ENCODE data around the gene VASH2.

Gene VASH2

GRCh38 chr1:212933815-212934471 is 16.4 kb upstream of the VASH2 start:
- DNase-seq, result no peak

- no peak for DNase-seq
Measured at GRCh38 chr1:212935387-212935981, 14.9 kb upstream of the VASH2 start.

DNA sequence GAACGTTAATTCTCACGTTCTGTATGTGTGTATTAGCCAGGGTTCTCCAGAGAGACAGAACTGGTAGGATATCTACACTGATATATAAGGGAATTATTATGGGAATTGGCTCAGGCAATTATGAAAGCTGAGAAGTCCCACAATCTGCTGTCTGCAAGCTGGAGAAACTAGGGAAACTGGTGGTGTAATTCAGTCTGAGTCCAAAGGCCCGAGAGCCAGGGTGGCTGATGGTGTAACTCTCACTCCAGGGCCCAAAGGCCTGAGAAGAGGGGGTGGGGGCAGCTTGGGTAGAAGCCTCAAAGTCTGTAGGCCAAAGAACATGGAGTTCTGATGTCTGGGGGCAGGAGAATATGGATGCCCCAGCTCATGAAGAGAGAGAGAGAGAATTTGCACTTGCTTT is 13.3 kb upstream of the VASH2 start:
- DNase-seq, result no peak

DNA sequence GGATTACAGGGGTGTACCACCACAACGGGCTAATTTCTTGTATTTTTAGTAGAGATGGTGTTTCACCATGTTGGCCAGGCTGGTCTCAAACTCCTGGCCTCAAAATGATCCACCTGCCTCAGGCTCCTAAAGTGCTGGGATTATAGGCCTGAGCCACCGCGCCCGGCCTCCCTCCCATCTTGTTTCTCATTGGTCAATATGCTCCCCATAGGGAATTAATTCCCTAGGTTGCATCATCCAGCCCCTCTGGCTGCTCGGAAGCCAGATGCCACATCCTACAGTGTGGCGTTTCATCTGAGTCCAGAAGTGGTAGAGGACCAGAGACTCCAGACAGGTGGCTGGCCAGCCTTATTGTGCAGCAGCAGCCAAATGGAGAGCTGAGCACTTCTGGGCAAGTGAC is 11.5 kb upstream of the VASH2 start:
- no peak for DNase-seq

GRCh38 chr1:212941452-212941851 is 8.9 kb upstream of the VASH2 start:
- DNase-seq, result no peak

GRCh38 chr1:212942679-212943392 is 7.5 kb upstream of the VASH2 start:
- DNase-seq, result no peak

DNA sequence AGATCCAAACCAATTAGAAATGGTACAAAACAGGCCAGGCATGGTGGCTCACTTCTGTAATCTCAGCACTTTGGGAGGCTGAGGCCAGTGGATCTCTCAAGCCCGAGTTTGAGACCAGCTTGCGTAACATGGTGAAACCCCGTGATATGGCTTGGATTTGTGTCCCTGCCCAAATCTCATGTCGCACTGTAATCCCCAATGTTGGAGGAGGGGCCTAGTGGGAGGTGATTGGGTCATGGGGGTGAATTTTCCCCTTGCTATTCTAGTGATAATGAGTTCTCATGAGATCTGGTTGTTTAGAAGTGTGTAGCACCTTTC is 7.0 kb upstream of the VASH2 start:
- DNase-seq, result no peak

- DNase-seq, result no peak
Measured at GRCh38 chr1:212944229-212944901, 6.0 kb upstream of the VASH2 start.

GRCh38 chr1:212945056-212945455 is 5.3 kb upstream of the VASH2 start:
- no peak for DNase-seq

- no peak for DNase-seq
Measured at GRCh38 chr1:212945463-212946160, 4.7 kb upstream of the VASH2 start.

GRCh38 chr1:212946872-212947271 is 3.5 kb upstream of the VASH2 start:
- no peak for DNase-seq

DNA sequence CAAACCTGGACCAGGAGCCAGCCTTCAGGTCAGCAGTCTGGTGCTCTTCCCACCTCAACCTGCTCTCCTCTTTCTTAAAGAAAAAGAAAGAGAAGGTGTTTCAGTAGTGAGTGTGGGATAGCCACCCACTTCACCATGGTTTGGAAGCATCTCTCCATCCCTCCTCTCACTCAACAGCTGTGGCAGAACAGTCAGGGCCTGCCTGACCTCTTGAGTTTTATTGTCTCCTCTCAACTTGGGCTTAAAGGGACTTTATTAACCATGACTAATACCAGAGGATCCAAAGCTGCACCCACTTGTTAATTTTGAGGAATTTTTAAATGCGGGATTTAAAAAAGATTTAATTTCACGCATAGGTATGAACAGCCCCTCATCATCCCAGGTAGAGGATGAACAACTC is 570 bp upstream of the VASH2 start:
- DNase-seq, result no peak

- DNase-seq, result no peak
Measured at GRCh38 chr1:212951126-212951946, 995 bp downstream of the VASH2 start.

DNA sequence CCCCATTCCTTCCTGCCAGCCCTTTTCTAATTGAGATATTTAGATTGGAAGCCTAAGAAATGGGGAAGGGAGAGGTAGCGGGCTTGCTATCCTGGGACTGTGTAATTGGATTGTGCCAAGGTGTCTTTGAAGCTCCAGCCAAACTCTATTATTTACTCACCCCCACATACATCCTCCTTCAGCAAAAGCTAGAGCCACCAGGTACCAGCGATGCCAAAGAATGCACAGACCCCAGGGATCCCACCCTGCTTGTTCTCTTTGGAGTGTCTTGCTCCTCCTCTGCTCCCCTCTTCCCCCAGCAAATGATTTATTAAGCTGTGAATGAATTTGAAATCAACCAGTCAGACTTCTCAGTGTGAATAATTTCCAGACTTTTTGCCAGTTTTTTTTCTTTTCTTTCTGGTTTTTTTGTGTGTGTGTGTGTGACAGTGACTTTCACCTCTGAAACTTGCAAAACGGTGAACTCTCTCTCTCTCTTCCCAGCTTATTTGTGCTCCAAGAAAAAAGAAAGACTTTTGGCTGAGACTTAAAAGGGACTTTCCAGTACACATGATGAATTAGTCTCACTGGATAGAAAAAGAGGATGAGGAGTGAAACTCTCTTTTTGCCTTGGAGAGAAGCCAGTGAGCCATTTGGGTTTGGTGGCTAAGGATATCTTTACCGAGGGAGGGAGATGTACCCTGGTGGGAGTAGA is 1.8 kb downstream of the VASH2 start:
- no peak for DNase-seq

GRCh38 chr1:212952641-212952976 is 2.3 kb downstream of the VASH2 start:
- DNase-seq, result no peak

DNA sequence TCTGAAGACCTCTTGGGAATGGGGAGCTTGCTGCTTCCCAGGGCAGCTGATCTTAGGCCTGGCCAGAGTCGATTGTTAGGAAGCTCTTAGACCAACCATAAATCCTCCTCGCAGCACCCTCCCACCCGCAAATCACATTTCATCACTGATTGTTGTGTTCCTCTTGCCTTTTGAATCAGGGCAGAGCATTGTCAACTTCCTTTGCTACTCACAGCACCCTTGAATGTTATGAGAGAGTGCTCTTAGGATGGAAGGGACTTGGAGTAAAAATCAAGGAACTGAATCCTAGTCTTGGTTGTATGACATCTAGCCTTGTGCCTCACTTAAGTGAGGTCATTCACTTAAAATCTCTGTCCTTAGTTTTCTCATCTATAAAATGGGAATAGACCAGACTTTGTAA is 3.0 kb downstream of the VASH2 start:
- no peak for DNase-seq

DNA sequence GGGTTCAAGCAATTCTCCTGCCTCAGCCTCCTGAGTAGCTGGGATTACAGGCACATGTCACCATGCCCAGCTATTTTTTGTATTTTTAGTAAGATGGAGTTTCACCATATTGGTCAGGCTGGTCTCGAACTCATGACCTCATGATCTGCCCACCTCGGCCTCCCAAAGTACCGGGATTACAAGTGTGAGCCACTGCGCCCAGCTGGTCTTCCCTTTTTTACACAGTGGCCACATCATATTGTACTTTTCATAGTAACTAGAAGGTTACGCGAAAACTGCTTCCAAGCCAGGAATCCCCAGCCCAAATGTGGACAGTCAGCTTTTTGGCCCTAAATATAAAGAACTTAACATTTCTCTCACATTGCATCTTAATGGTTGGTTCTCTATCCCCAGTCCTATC is 4.2 kb downstream of the VASH2 start:
- DNase-seq, result no peak

- no peak for DNase-seq
Measured at GRCh38 chr1:212955098-212955497, 4.8 kb downstream of the VASH2 start.

DNA sequence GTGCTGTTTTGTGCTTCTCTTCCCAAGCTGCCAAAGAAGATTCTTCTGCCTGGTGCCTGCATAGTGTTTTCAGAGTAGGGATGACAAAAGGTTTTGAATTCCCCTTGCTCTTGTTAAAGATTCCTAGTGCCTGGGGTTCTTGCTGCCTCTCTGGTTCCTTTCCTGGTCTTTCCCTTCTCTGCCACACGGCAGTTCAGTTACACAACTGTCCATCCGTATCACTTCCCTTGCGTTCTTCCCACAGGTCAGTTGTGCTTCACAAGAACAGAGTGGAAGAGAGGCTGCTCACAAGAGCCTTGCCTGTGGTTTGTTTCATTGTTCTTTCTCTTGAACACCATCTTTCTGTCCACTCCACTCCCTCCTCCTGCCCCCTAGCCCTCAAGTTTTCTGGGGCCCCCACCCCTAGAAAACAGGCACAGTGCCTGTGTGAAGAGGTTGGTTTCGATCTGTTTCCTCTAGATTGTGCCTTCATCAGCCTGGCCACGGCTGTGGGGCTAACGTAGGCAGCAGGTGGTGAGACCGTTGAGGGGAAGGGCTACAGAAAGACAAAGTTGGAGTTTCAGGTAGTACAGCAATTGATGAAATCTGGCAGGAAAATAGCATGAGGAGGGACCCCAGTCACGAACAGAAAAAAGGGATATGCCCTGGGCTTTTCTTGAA is 5.8 kb downstream of the VASH2 start:
- no peak for DNase-seq

GRCh38 chr1:212957546-212957945 is 7.2 kb downstream of the VASH2 start:
- DNase-seq, result no peak

GRCh38 chr1:212958175-212958574 is 7.8 kb downstream of the VASH2 start:
- no peak for DNase-seq

All from NCI-H226 (cell line).